Activated T-helper 1 cell treated with anti-CD3 and anti-CD28 coated beads, Interleukin-12 subunit alpha, Interleukin-12 subunit beta, Interleukin-2, Interleukin-4 antibody, amounts not matched to agents 30 ng/mL and 10 ng/mL and 1 ng/mL, durations not matched to agents 14 hours and 24 hours and 36 hours (primary cell): ENCODE measurements around the gene TMTC2. TPM values are rescaled to one million over a fixed set of nuclear protein-coding genes. Genes with fewer than 3 reads are reported as not detected.

ENCODE experiments used
- DNase-seq: peaks from one replicate; pipeline ENCODE4 v3.0.0; 2021; ENCODE audit warnings: low spot score
- H3K27ac Mint-ChIP-seq: one replicate; pipeline ENCODE4 v1.8.0; 2021; ENCODE audit warnings: mild to moderate bottlenecking, mixed read lengths
- H3K27me3 Mint-ChIP-seq: one replicate; pipeline ENCODE4 v1.8.0; 2022; ENCODE audit warnings: mild to moderate bottlenecking, moderate library complexity, mixed read lengths; ENCODE audit not compliant: insufficient read depth
- H3K36me3 Mint-ChIP-seq: one replicate; pipeline ENCODE4 v1.8.0; 2021; ENCODE audit warnings: low read depth, mixed read lengths
- H3K4me1 Mint-ChIP-seq: one replicate; pipeline ENCODE4 v1.8.0; 2021; ENCODE audit warnings: low read depth, mixed read lengths
- H3K4me3 Mint-ChIP-seq: one replicate; pipeline ENCODE4 v1.8.0; 2021; ENCODE audit warnings: mild to moderate bottlenecking, moderate library complexity, mixed read lengths
- H3K9me3 Mint-ChIP-seq: one replicate; pipeline ENCODE4 v1.8.0; 2021; ENCODE audit warnings: mixed read lengths
- intact Hi-C: fragments of 100-400 bp; cut with micrococcal nuclease; formaldehyde crosslinking; loops from one replicate; pipeline ENCODE4 v1.15.1; 2024
- total RNA-seq: library from RNA; stranded (reverse); gene quantifications from 2 replicates; pipeline ENCODE4 v1.2.3, GENCODE V29; 2022

The TMTC2 gene
- total RNA-seq, 1 donor from 2014 or later, result 2.6 TPM

DNA sequence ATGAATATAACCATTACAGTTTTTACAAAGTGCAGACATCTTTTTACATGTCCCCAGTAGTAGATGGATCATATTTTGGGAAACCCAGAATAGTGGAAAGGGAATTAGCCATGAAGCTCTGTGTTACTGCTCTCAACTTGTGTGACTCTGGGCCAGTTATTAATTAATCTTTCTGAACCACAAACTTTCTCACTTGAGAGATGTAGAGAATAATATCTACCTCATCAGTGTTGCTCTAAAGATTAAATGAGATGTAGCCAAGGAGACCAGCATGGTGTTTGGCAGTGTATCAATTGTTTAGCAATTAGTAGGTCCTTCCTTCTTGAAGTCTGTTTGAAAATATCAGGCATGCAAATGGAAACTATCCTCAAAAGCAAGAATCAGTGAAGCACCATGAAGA lies 169.2 kb downstream of the TMTC2 start:
- H3K4me3 Mint-ChIP-seq, result no peak overlapping the region
- H3K36me3 Mint-ChIP-seq, result peaks cover 4% of the 10 kb centered on the region
- H3K4me1 Mint-ChIP-seq, result no peaks in the 10 kb centered on the region

DNA sequence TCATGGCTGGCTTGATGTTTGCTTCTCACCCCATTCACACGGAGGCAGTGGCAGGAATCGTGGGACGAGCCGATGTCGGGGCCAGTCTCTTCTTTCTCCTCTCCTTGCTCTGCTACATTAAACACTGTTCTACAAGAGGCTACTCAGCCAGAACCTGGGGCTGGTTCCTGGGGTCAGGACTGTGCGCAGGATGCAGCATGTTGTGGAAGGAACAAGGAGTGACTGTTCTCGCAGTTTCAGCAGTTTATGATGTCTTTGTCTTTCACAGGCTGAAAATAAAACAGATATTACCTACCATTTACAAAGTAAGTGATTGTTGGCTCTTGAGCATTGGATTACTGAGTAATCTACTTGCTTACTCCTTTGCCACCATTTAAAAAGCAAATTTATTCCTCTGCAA lies 170.6 kb downstream of the TMTC2 start:
- Mint-ChIP-seq H3K27ac (no peak overlapping the region), H3K4me1 (no peaks in the 10 kb centered on the region), H3K9me3 (no peaks in the 10 kb centered on the region), H3K36me3 (peaks cover 4% of the 10 kb centered on the region), H3K4me3 (no peak overlapping the region), H3K27me3 (no peaks in the 10 kb centered on the region)
- intact Hi-C loops, result no loop called here
- DNase-seq, result no peak

More for the DNA sequence above, 169.2 kb downstream of the TMTC2 start:
- H3K27me3 Mint-ChIP-seq, result no peaks in the 10 kb centered on the region
- no peak for DNase-seq
- intact Hi-C loops, result no loop called here
- no peak overlapping the region for H3K27ac Mint-ChIP-seq
- no peaks in the 10 kb centered on the region for H3K9me3 Mint-ChIP-seq

DNA sequence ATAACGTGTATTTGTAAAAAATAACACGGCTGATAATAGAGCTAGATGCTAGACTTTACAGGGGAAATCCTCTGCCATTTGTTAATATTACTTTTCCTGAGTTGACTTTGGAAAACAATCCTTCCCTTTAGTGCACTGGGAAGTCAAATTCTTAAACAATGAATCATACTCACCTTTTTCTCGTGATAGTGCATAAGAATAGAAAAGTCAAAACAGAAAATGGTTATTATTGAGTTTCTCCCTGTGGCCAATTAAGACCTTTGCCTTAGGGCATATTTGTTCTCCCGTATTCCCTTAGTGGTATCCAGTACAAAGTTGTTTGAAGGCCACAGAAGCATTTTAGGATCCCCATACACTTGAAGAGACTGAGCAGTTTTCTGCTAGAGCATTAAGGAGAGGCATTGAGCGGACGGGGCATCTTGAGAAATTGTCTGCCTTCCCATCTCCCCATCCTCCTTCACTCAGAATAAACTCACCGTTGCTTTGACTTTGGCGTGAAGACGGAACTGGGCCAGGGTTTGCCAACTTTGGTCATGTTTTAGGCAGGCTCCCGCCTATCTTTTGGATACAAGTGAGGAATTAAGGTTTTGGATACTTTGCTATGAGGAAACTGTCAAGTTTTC lies 171.3 kb downstream of the TMTC2 start:
- no peak overlapping the region for H3K4me3 Mint-ChIP-seq
- no peak overlapping the region for H3K27ac Mint-ChIP-seq
- intact Hi-C loops, result no loop called here
- DNase-seq, result no peak
- H3K4me1 Mint-ChIP-seq, result no peaks in the 10 kb centered on the region
- no peaks in the 10 kb centered on the region for H3K9me3 Mint-ChIP-seq
- no peaks in the 10 kb centered on the region for H3K27me3 Mint-ChIP-seq
- H3K36me3 Mint-ChIP-seq, result peaks cover 4% of the 10 kb centered on the region

DNA sequence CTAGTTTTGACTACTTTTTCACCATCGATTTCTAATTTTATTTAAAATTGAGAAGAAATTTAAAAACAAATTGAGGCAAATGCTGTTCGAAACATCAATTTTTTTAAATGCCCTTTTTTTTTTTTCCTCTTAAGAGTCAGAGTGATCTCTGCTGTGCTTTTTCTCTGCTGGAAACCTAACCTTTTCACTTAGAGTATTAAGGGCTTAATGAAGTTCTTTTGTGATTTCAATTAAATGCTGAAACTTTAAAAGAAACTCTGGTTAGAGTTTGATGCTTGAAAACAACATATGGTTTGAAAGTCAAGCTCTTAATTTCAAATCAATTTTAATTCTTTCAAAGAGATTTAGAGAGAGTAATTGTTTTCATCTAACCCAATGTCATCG lies 171.8 kb downstream of the TMTC2 start:
- H3K4me1 Mint-ChIP-seq, result no peaks in the 10 kb centered on the region
- H3K27ac Mint-ChIP-seq, result no peak overlapping the region
- no peak overlapping the region for H3K4me3 Mint-ChIP-seq
- no peaks in the 10 kb centered on the region for H3K9me3 Mint-ChIP-seq
- H3K36me3 Mint-ChIP-seq, result peaks cover 4% of the 10 kb centered on the region
- no peak for DNase-seq
- no peaks in the 10 kb centered on the region for H3K27me3 Mint-ChIP-seq
- intact Hi-C loops, result no loop called here

DNA sequence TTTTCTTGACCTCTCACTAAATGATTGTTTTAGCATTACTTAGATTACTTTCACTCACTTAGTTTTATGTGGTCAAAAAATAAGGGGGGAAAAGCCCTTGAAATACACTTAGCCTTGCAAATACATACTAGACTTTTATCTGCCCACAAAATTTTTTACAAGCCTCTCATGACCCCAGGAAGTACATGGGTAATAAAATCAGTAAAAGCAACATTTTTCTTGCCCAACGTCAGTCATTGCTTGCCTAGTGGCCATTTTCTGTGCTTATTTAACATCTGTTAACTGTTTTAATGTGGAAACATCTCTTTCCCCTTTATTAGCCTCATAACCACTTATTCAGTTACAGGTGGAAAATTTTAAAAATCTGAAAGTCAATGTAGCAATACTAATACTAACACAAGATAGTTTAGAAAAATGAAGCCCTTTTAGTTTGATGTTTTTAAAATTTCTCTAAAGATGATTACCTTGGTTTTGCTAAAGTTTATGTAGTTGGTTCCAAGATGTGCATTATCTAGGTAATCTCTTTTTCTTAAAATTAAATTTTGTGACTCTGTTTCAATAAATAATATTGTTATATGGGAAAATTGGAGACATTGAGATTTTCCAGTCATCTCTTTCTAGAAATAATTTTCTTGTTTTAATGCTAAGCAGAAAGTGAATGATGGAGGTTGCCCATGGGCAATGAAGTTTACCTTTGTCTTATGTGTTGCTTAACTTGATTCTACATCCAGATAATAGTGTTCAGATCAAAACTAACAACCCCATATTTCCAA lies 175.5 kb downstream of the TMTC2 start:
- DNase-seq, result no peak
- Mint-ChIP-seq H3K9me3 (no peaks in the 10 kb centered on the region), H3K27me3 (no peaks in the 10 kb centered on the region), H3K4me1 (no peaks in the 10 kb centered on the region), H3K36me3 (no peaks in the 10 kb centered on the region), H3K27ac (no peak overlapping the region), H3K4me3 (no peak overlapping the region)
- intact Hi-C loops, result no loop called here

DNA sequence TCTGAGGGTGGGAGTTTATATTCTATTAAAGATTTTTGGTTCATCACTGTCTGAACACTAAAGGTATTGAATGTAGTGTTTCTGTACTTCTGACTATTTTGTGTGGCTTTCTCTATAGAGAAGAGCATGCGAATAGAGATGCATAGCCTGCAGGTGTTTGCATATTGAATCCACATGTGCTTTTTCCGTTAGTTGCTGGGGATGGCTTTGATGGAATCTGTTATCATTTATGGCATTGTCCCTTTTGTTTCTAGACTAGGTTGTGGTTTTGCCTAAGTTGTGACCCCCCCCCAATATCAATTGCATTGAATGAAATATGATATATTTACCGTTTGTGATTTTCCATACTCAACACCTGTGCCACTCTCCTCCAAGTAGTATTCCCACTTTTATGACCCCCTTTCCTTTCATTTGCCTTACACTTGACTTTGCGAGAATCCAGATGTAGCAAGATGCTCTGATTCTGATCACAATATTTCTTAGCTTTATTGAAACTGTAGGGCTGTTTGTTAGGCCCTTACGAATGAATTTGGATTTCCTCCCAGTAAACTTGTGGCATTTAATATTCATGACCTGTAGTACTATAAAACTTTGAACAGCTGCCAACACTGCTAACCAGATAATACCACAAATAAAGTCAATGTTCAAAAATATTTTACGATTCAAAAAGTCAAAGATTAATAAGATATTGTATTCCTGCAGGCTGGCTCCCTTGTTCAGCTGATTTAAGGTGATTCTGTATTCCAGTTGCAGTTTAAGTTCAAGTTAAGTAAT lies 176.4 kb downstream of the TMTC2 start:
- H3K27me3 Mint-ChIP-seq, result no peaks in the 10 kb centered on the region
- no peak for DNase-seq
- H3K4me1 Mint-ChIP-seq, result no peaks in the 10 kb centered on the region
- intact Hi-C loops, result no loop called here
- H3K4me3 Mint-ChIP-seq, result no peak overlapping the region
- no peak overlapping the region for H3K27ac Mint-ChIP-seq
- H3K36me3 Mint-ChIP-seq, result no peaks in the 10 kb centered on the region
- H3K9me3 Mint-ChIP-seq, result no peaks in the 10 kb centered on the region

DNA sequence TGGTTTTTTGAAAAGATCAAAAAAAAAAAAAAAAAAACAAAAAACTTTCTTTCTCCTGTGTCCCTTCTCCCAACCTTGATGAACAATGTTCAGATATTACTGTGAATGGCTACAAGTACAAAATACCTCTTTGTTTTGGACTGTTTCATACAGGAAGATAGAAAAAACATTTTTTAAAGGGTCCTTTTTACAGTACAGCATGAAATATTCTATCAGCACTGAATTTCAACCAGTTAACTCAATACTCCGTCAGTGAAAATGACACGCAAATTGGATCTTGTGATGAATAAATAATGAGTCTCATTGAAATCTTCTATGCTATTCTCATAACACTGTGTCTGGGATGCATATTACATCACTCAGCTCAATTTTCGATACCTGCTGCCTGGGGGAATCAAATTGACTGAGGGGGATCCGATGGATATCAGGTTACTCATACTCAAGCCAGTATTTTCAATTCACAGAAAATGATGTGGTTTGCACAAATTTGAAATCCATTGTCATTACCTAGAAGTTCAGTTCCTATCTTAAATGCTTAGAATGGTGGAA lies 179.6 kb downstream of the TMTC2 start:
- no peak for DNase-seq
- no peak overlapping the region for H3K27ac Mint-ChIP-seq
- no peak overlapping the region for H3K4me3 Mint-ChIP-seq
- H3K27me3 Mint-ChIP-seq, result no peaks in the 10 kb centered on the region
- H3K4me1 Mint-ChIP-seq, result no peaks in the 10 kb centered on the region
- intact Hi-C loops, result no loop called here
- H3K9me3 Mint-ChIP-seq, result no peaks in the 10 kb centered on the region
- no peaks in the 10 kb centered on the region for H3K36me3 Mint-ChIP-seq

DNA sequence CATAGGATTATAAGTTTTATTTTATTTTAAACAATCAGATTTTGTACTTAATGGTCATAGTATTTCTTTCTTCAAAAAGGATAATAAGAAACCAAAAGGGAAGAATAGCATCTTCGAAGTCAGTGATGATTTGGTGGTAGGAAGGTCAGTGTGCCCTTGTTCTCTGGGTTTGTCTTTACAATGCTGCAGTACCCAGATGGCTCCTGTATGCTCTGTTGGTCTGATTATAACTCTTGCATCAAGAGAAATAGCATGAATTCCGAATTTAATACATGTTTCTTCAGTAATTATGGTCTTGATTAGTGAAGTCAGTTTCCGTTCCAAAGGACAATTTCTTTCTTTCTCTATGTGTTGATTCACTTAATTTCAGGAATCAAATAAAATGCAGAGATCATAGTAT lies 180.2 kb downstream of the TMTC2 start:
- H3K4me1 Mint-ChIP-seq, result no peaks in the 10 kb centered on the region
- no peaks in the 10 kb centered on the region for H3K9me3 Mint-ChIP-seq
- no peaks in the 10 kb centered on the region for H3K36me3 Mint-ChIP-seq
- no peak overlapping the region for H3K4me3 Mint-ChIP-seq
- intact Hi-C loops, result no loop called here
- no peaks in the 10 kb centered on the region for H3K27me3 Mint-ChIP-seq
- DNase-seq, result no peak
- H3K27ac Mint-ChIP-seq, result no peak overlapping the region

DNA sequence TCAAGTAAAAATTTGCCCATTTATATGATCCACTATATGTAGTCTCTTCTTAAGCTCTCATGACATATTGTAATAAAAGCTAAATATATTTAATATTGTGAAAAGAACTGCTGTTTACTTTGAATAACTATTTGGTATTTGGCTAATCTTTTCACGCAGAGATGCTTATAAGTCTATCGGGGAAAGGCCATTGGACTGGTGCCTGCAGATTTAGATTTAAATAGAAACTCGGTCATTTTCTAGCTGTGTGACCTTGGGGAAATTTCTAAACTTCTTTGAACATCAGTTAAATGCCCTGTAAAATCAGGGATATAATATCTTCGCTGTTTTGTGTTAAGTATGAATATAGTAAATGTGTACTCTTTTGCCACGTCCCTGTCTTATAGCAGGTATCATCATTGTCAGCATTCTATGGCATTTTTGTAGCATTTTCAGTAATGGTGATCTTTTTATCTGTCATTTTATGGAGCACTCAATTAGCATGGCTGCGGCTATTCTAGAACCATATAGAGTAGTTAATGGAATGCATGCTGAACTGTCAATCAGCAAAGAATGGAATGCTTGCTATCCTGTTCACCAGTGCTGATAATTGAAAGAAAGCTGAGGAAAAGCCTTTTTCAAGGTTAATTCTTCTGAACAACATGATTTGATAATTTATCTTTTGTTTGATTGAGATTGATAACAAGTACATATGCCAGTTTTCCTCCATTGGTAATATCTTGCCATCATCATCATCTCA lies 181.2 kb downstream of the TMTC2 start:
- H3K27ac Mint-ChIP-seq, result no peak overlapping the region
- DNase-seq, result no peak
- no peaks in the 10 kb centered on the region for H3K9me3 Mint-ChIP-seq
- intact Hi-C loops, result no loop called here
- no peaks in the 10 kb centered on the region for H3K4me1 Mint-ChIP-seq
- no peak overlapping the region for H3K4me3 Mint-ChIP-seq
- no peaks in the 10 kb centered on the region for H3K36me3 Mint-ChIP-seq
- H3K27me3 Mint-ChIP-seq, result no peaks in the 10 kb centered on the region

DNA sequence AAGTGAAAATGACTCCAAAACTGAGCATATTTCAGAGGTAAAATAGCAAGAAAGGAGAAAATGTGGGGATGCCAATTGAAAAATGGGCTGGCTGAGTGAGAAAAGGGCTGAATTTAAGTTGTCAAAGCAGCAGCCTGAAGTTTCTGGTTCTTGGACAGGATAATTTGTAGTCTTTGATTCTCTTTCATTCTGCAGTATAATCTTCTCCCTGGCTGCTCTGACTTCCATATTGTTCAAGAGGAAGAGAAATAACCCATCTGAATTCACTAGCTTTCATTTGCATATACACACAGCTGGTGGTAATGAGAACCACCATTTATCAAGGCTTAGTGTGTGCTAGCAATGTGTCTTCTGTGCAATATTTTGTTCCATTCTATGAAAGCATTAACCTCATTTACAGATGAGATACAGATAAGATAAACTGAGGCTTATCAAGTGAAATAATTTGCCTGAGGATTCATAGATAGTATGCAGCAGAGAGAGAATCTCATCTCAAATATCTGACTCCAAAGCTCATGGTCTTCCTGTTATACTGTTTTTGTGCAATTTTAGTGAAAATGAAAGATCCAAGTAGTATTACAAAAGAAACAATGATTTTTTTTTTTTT lies 184.2 kb downstream of the TMTC2 start:
- Mint-ChIP-seq H3K27me3 (no peaks in the 10 kb centered on the region), H3K4me1 (no peaks in the 10 kb centered on the region), H3K9me3 (no peaks in the 10 kb centered on the region), H3K27ac (no peak overlapping the region), H3K36me3 (no peaks in the 10 kb centered on the region), H3K4me3 (no peak overlapping the region)
- DNase-seq, result no peak
- intact Hi-C loops, result no loop called here

DNA sequence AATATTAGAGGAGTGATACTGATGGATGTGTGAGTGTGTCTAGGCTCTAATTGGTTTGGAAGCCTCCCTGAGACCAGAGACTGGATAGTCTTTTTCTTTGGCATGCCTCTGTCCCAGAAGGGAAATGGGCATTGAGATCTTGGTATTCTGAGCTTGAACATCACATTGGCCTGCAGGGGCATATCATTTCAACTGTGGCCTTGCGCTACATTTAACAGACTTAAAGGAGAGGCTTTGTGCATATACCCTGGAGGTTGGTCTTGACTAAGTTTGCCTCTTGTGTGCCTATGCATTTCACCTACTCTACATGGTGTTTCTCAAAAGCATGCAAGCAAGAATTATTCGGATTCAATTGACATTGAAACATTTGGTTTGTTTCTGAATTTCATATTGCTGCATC lies 185.4 kb downstream of the TMTC2 start:
- Mint-ChIP-seq H3K27me3 (no peaks in the 10 kb centered on the region), H3K4me1 (no peaks in the 10 kb centered on the region), H3K27ac (no peak overlapping the region), H3K9me3 (no peaks in the 10 kb centered on the region), H3K36me3 (no peaks in the 10 kb centered on the region), H3K4me3 (no peak overlapping the region)
- intact Hi-C loops, result no loop called here
- DNase-seq, result no peak

DNA sequence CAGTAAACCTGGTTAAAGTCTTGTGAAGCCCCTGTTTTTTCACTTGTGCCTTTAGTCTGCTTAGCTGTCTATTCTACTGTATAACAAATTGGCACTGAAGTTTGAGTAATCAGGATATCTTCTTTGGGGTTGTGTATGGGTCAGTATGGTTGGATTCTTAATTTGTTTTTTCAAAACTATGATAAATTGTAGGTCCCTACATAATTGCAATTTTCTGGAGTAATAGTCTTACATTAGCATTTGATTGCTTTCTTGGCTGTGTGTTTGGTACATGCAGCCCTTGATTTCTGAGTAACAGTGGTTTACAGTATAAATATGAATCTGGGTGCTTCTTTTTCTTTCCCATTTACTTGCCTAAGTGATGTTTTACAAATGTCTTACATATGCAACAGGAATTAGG lies 186.6 kb downstream of the TMTC2 start:
- no peak overlapping the region for H3K27ac Mint-ChIP-seq

More for the DNA sequence above, 186.6 kb downstream of the TMTC2 start:
- Mint-ChIP-seq H3K4me1 (no peaks in the 10 kb centered on the region), H3K9me3 (no peaks in the 10 kb centered on the region), H3K27me3 (no peaks in the 10 kb centered on the region), H3K4me3 (no peak overlapping the region), H3K36me3 (no peaks in the 10 kb centered on the region)
- no peak for DNase-seq
- intact Hi-C loops, result no loop called here
